ELF-1 (cell line): Measurements from ENCODE around the gene CHRND.

Source experiments
- DNase-seq: peaks from one replicate; pipeline ENCODE4 v3.0.0-alpha.2; 2016; ENCODE audit warnings: low read depth, low spot score

Gene CHRND

GRCh38 chr2:232487385-232488096, 38.4 kb upstream of the CHRND start, which contains the start of gene ECEL1:
ECEL1 (minus strand) TSS chr2:232487834; CDS start chr2:232486653, 1,181 bp downstream.
- DNase-seq = no peak

DNA sequence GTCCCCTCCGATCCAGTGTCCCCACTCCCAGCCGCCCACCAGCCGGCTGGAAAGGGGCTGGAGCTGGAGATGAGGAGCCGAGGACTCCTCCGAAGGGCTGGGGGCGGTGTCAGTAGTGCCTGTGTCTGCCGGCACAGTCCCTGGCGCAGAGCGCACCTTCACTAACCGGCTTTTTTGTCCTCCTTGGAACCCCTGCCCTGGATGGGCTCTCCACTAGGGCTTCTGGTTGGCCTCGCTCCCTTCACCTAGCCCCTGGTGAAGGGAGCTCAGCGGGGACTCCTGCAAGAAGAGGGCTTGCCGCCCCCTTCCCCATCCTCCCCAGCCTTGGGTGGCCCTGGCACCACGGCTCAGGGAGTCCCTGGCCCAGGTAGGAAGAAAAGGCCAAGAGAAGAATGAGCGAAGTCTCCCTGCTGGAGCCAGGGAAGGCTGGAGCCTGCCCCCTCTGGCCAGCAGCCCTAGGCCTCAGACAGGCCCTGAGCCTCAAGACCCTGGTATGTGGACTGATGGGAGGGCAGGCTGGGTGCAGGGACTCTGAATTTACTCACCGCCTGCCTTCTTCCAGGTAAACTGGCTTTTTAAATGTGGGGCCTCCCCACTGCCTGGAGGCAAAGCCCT, 37.8 kb upstream of the CHRND start:
- peak; percentile 58 for DNase-seq

GRCh38 chr2:232488721-232489300, 37.1 kb upstream of the CHRND start:
- no peak for DNase-seq

GRCh38 chr2:232489516-232490220, 36.3 kb upstream of the CHRND start:
- no peak for DNase-seq

GRCh38 chr2:232490221-232491138, 35.5 kb upstream of the CHRND start:
- no peak for DNase-seq

DNA sequence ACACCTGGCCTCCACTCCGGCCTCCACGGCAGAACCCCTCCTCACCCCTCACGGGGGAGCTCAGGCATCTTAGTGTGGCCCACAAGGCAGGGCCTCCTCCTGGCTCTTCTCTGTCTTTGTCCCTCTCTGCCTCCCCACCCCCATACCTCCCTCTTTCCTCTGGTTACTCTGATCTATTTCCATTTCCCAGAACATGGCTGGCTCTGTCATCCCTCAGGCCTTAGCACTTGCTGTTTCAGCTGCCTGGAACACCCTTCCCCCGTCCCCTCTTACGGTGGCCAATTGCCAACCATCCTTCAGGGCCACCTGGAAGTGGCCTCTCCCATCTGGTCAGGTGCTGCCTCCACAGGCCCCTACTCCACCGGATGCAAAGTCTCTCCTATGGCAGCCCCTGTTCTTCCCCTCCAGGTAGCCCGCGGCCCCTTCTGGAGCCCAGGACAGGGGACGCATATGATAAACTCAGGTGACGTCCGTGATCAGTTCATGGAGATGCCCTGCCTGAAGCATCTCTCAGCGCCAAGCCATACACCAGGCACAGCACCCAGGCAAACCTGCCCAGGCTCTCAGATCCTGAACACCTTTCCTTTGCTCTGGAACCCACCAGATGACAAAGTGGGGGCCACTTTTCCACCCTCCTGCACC, 34.7 kb upstream of the CHRND start:
- no peak for DNase-seq

DNA sequence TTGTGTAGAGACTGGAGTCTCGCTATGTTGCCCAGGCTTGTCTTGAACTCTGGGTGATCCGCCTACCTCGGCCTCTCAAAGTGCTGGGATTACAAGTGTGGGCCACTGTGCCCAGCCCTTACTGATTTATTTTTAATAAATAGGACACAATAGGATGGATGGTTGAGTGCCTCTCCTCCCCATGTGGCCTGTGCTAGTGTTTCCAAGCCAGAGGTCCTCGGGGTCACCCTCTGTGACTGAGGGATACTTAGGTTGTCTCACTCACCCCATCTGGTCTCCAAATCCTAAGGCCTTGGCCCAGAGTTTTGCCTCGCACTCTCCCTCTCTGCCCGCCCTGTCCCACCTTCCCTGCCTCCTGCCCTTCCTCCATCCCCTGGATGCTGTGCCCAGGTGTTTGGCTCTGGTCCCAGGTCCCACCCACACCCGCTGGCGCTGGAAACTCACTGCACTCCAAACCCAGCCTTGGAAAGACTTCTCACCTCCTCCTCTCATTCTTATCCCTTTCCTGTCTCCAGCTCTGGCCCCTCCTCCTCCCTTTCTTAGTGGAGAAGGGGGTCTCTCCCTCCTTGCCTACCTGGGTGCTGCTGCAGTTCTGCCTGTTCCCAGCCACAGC, 33.6 kb upstream of the CHRND start:
- DNase-seq = no peak

- no peak for DNase-seq
Measured at GRCh38 chr2:232492963-232493700, 32.8 kb upstream of the CHRND start.

DNA sequence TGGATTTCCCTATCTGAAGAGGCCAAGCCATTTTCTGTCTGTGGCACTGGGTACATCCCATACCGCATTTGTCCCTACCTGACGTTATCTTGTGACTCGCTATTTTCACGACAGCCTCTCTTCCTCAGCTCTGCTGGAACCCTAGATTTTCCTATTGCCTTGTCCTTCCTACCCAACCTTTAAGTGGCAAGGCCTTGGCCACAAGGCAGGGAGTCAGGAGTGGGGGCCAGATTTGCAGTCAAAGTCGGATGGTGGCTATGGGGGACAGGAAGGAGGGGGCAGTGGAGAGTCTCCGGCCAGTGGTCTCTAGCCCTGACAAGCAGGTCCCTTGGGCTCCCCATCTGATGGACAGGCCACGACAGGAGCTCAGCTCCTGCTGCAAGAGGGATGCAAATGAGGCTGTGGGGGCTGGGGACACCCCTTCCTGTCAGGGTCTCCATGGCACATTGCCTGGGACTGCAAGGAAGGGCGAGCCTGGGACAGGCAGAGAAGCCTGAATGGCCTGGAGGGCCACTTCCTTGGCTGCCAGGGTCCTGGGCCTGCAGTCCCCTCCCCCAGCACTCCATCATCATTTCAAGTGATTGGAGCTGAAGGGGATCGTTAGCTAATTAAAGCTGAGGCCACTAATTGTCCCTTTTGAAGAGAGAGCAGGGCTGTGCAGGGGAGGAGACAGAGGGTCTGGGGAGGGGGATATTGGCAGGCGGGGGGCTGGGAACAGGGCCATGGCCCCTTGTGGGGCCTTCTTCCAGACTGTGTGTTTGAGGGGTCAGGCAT, 32.1 kb upstream of the CHRND start:
- peak; percentile 75 for DNase-seq

- no peak for DNase-seq
Measured at GRCh38 chr2:232494542-232494941, 31.4 kb upstream of the CHRND start.

DNA sequence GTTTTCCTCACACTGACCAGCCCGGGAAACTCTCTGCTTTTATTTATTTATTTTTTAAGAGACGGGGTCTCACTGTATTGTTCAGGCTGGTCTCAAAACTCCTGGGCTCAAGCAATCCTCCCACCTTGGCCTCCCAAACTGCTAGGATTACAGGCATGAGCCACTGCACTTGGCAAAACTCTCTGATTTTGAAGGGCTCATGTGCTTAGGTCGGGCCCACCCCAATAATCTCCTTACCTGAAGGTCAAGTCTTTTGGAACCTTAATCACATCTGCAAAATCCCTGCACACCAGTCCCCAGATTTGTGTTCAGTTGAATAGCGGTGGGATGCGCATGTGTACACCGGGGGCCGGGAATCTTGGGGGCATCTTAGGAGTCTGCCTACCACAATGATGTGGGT, 30.7 kb upstream of the CHRND start:
- DNase-seq = no peak

- DNase-seq = no peak
Measured at GRCh38 chr2:232496501-232497270, 29.3 kb upstream of the CHRND start.

DNA sequence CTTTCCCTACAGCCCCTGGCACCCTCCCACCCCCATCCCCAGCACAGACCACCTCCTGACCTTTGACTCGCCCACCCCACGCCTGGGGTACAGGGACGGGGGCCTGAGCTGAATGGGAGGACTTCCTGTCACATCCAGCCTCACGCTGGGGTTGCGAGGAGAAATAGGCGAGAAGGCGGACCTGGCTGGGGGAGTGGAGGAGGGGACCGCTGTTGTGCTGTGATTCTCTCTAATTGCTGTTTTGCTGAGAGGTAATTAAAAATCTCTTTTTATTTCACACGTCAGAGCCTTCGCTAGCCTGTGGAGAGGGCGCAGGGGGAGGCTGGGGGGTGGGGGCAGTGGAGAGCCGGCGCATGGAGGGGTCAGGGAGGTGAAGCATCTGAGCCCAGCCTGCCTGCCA, 28.6 kb upstream of the CHRND start:
- no peak for DNase-seq

- no peak for DNase-seq
Measured at GRCh38 chr2:232498452-232498851, 27.5 kb upstream of the CHRND start.

DNA sequence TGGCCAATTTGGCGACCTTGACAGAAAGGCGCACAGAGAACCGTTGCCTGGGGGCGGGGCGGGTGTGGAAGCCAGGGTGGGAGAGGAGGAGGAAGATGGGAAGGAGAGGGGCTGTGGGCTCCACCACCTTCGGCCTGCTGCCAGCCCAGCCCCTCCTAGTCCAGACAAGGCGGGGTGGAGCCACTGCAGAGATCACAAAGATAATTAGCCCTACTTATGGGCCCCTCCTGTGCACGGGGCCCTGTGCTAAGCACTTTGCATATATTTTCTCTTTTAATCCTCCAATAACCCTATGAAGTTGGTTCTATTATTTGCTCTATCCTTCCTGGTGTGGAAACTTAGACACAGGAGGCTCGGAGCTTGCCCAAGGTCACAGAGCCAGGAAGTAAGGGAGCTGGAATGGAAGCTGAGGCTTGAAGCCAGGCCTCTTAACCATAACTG, 24.6 kb upstream of the CHRND start:
- no peak for DNase-seq

- no peak for DNase-seq
Measured at GRCh38 chr2:232501794-232502390, 24.1 kb upstream of the CHRND start.

DNA sequence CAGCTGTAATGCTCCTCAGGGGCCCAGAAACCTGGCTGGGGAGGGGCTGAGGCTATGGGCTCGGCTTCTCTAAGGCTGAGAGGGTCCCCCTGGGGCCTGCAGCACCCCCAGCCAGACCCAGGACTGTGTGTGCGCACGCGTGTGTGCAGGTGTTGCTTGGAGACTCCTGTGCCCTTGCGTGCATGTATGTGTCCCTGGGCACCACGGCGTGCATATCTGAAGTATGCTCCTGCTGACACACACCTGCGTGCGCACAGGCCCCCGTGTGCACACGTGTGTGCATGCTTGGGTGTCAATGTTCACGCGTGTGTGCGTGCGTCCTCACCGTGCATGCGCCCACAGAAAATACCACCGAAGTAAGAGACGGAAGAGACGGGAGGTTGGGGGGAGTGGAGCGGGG, 23.4 kb upstream of the CHRND start:
- no peak for DNase-seq
